IPS DF 6.9 (cell line): Measurements from ENCODE around the gene PLA2G2C.

Source experiments
- DNase-seq: peaks from one replicate; pipeline ENCODE4 v3.0.0-alpha.2; 2013; ENCODE audit warnings: low read depth, low spot score
- H3K27ac ChIP-seq: one replicate; pipeline ENCODE4 v1.5.1; 2013; ENCODE audit warnings: low read length, control low read depth
- H3K27me3 ChIP-seq: 2 replicates; pipeline ENCODE4 v1.6.1; 2013; ENCODE audit warnings: mild to moderate bottlenecking, low read length; ENCODE audit not compliant: control insufficient read depth, insufficient read depth
- H3K36me3 ChIP-seq: 2 replicates; pipeline ENCODE4 v1.6.1; 2013; ENCODE audit warnings: low read length; ENCODE audit not compliant: control insufficient read depth, insufficient read depth
- H3K4me1 ChIP-seq: 2 replicates; pipeline ENCODE4 v1.6.1; 2013; ENCODE audit warnings: low read length; ENCODE audit not compliant: control insufficient read depth, insufficient read depth
- H3K4me3 ChIP-seq: 2 replicates; pipeline ENCODE4 v1.5.1; 2013; ENCODE audit warnings: mild to moderate bottlenecking, low read length
- H3K9me3 ChIP-seq: 2 replicates; pipeline ENCODE4 v1.6.1; 2013; ENCODE audit warnings: low read length, inconsistent platforms; ENCODE audit not compliant: control insufficient read depth, insufficient read depth
- WGBS: extraction: QIAGEN DNeasy Blood & Tissue Kit; methylation state at CpG from one replicate; pipeline ENCODE4 v1.1.7; 2013; ENCODE audit warnings: mixed read lengths, missing lambda C conversion rate; ENCODE audit not compliant: insufficient read length, insufficient coverage; 5-methylcytosine and 5-hydroxymethylcytosine counted together

PLA2G2C gene

DNA sequence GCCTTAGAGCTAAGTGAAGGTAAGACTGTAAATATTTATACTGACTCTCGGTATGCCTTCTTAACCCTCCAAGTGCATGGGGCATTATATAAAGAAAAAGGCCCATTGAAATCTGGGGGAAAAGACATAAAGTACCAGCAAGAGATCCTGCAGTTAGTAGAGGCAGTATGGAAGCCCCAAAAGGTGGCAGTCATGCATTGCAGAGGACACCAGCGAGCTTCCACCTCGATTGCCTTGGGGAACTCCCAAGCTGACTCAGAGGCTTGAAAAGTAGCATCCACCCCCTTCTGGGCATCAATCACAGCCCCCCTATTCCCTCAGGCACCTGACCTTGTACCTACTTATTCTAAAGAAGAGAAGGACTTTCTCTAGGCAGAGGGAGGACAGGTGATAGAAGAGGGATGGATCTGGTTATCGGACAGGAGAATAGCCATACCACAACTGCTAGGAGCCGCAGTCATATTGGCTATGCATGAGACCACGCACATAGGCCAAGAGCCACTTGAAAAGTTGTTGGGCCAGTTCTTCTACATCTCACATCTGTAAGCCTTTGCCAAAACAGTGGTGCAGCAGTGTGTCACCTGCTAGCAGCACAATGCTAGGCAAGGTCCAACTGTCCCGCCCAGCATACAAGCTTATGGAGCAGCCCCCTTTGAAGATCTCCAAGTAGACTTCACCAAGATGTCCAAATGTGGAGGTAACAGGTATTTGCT lies 27.8 kb downstream of the PLA2G2C start:
- DNase-seq, result no peak
- Histone ChIP-seq H3K27me3 (no peaks in the 10 kb centered on the region), H3K27ac (no peak overlapping the region), H3K4me3 (no peak overlapping the region), H3K4me1 (no peaks in the 10 kb centered on the region), H3K36me3 (no peaks in the 10 kb centered on the region), H3K9me3 (0 out of 2 replicates have a peak, but pooled peaks cover 2% of the 10 kb centered on the region)
- no CpG with 5 or more reads among the region's 7 CpGs for WGBS

DNA sequence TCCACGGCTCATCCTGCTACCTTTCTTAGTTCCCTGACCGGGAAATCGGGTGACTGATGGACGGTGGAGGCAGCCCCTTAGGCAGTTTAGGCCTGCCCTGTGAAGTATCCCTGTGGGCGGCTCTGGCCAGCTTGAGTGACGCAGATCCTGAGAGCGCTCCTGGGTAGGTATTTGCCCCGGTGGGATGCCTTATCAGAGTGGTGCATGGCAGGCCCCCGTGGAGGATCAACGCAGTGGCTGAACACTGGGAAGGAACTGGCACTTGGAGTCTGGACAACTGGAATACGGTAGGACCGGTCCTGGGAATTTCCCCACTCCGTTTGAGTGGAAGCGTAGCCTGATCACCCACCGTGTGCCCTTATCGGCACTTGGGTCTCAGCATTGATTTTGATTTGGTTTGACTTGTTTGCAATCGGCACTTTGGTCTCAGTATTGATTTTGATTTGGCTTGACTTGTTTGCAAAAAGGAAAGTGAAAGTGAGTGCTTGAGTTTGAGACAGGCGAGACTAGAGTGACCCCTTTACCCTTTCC lies 32.0 kb downstream of the PLA2G2C start:
- WGBS, result no CpG with 5 or more reads among the region's 18 CpGs
- H3K27ac ChIP-seq, result no peak overlapping the region
- no peaks in the 10 kb centered on the region for H3K36me3 ChIP-seq
- no peak for DNase-seq
- no peaks in the 10 kb centered on the region for H3K27me3 ChIP-seq
- H3K9me3 ChIP-seq, result no peaks in the 10 kb centered on the region
- no peak overlapping the region for H3K4me3 ChIP-seq
- peaks cover 7% of the 10 kb centered on the region for H3K4me1 ChIP-seq

DNA sequence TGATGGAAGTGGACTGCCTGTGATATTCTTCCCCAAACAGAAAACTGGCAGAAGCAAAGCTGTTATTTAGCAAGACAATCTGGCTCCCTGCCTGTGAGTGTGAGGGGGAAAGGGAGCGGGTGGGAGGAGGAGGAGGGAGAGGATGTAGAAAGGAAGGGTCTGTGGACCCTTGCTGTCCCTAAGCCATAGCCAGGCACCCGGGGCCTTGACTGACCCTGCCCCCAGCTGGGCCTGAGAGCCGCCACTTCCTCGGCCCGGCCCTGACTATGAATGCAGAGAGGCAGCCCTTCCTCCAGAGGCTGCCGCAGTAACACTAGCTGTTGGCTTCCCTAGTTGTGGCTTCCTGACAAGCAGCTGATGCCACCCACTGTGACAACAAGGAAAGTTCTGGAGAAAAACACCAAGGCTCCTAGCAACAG lies 33.3 kb downstream of the PLA2G2C start:
- Histone ChIP-seq H3K27ac (no peak overlapping the region), H3K27me3 (no peaks in the 10 kb centered on the region), H3K36me3 (no peaks in the 10 kb centered on the region), H3K9me3 (no peaks in the 10 kb centered on the region), H3K4me1 (peaks cover 7% of the 10 kb centered on the region), H3K4me3 (no peak overlapping the region)
- no CpG with 5 or more reads among the region's 6 CpGs for WGBS
- DNase-seq, result no peak

DNA sequence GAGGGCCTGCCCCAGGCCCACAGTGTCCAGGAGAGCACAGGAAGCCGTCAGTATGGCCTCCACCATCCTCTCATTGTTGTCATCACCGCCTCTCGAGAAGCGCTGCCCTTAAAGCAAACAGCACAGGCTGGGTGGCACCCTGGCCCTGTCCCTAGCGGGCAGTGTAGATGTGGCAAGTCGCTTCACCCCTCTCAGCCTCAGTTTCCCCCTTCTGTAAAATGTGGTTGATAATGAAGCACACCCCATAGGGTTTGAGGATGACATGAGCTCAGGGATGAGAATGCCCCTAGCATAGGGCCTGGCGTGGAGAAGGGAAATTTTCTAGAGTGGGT lies 33.8 kb downstream of the PLA2G2C start:
- DNase-seq, result no peak
- Histone ChIP-seq H3K36me3 (no peaks in the 10 kb centered on the region), H3K4me1 (peaks cover 7% of the 10 kb centered on the region), H3K9me3 (no peaks in the 10 kb centered on the region), H3K27ac (no peak overlapping the region), H3K4me3 (no peak overlapping the region), H3K27me3 (no peaks in the 10 kb centered on the region)
- no CpG with 5 or more reads among the region's 7 CpGs for whole genome bisulfite sequencing

DNA sequence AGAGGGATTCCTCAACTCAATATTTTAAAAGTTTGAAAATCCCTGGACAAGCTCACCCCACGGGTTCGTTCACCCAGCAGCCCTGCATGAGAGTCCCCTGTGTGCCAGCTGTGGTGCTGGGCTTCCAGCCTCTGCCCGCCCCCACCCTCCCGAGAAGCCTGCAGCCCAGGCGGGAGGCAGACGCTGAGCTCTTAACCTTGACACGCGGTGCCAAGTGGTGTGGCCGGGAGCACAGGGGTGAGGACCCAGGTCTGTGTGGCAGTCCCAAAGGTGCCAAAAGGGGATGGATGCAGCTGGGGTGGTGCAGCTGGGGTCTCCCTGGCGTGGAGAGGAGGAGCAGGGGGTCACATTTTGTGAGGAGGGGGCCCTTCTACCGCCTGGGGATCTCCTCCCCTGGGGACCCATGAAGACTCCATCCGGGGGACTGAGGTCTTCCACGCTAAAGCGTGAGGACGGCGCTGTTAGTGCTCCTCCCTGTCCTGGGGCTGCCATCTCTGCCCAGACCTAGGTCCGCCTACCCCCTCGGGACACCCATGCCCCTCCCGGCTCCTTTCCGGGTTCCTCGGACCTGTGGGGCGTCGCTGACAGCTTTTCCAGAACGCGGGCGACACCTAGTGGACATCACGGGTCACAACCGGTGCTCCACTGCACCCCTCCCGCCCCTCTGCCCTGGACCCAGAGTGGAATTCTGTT lies 34.3 kb downstream of the PLA2G2C start:
- H3K27ac ChIP-seq, result no peak overlapping the region
- no peak overlapping the region for H3K4me3 ChIP-seq

DNA sequence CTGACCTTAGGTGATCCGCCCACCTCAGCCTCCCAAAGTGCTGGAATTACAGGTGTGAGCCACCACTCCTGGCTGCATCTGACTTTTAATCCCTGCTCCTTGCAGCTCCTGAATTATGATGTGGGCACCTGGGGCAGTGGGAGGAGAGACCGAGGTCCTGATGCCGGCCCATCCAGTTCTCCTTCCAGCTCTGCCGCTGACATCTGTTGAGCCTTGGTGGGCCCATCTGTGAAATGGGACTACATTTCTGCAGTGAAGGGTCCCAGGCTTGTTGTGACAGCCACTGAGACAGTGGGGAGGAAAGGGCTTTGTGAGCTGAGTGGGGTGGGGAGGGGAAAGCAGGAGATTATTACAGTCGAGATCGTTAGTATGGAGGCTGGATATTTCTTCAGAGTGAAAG lies 35.3 kb downstream of the PLA2G2C start:
- no CpG with 5 or more reads among the region's 6 CpGs for WGBS
- no peaks in the 10 kb centered on the region for H3K36me3 ChIP-seq
- H3K27me3 ChIP-seq, result no peaks in the 10 kb centered on the region
- DNase-seq, result no peak
- H3K27ac ChIP-seq, result no peak overlapping the region
- H3K4me1 ChIP-seq, result peaks cover 7% of the 10 kb centered on the region
- H3K4me3 ChIP-seq, result no peak overlapping the region
- no peaks in the 10 kb centered on the region for H3K9me3 ChIP-seq

More for the DNA sequence above, 34.3 kb downstream of the PLA2G2C start:
- peak; percentile 68 for DNase-seq
- Histone ChIP-seq H3K36me3 (no peaks in the 10 kb centered on the region), H3K27me3 (no peaks in the 10 kb centered on the region), H3K4me1 (peaks cover 7% of the 10 kb centered on the region), H3K9me3 (no peaks in the 10 kb centered on the region)
- WGBS, result no CpG with 5 or more reads among the region's 29 CpGs

DNA sequence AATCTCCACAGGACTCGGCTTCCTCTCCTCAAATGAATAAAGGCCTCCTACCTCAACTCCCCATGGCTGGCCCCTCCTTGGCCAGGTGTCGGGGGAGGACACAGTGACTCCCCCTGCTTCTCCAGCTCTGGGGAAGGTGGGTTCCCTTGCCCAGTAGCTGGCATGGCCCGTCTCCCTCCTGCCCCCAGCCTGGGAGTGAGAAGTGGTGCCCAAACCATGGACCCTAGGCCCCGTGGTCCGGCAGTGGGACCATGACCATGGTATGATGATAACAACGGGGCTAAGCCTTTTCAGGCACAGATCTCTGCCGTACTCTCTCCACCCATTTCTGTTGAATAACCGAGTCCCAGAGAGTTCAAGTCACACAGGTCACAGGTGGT lies 36.0 kb downstream of the PLA2G2C start:
- Histone ChIP-seq H3K27ac (no peak overlapping the region), H3K4me1 (peaks cover 7% of the 10 kb centered on the region), H3K27me3 (no peaks in the 10 kb centered on the region), H3K9me3 (no peaks in the 10 kb centered on the region), H3K4me3 (no peak overlapping the region), H3K36me3 (no peaks in the 10 kb centered on the region)
- WGBS, result no CpG with 5 or more reads among the region's 8 CpGs
- DNase-seq, result no peak

DNA sequence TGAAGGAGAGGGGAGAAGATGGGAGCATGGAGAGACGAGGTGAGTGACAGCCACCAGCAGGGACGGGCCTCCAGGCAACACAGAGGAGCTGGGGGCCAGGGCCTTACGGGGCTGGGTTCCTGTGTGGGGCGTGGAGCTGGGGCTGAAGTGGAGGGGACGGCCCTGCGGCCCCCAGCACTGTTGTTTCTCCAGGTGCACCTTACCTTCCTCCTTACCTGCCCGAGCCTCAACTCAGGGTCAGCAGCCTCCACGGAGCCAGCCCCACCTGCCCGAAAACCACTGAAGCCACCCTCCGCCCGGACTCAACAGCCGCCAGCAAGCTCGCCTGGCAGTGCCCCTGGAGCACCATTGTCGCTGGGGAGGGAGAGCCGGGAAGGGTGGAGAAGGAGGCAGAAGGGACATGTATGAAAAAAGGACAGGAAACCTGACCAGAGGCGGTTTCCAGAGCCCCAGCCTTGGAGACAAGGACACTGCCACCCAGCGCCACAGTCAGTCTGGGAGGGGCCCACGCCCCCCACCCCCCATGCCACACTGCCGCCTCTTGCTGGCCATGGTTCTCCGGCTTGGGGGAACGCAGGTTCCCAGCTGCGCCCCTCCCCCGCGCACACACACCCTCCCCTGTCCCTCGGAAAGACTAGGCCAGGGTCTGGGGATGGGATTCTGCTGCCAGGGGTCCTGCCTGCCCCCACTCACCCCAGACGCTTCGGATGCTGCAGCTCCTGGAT lies 36.6 kb downstream of the PLA2G2C start:
- Histone ChIP-seq H3K9me3 (no peaks in the 10 kb centered on the region), H3K27ac (no peak overlapping the region), H3K27me3 (no peaks in the 10 kb centered on the region), H3K36me3 (no peaks in the 10 kb centered on the region), H3K4me1 (peaks cover 7% of the 10 kb centered on the region), H3K4me3 (no peak overlapping the region)
- no CpG with 5 or more reads among the region's 27 CpGs for WGBS
- no peak for DNase-seq

DNA sequence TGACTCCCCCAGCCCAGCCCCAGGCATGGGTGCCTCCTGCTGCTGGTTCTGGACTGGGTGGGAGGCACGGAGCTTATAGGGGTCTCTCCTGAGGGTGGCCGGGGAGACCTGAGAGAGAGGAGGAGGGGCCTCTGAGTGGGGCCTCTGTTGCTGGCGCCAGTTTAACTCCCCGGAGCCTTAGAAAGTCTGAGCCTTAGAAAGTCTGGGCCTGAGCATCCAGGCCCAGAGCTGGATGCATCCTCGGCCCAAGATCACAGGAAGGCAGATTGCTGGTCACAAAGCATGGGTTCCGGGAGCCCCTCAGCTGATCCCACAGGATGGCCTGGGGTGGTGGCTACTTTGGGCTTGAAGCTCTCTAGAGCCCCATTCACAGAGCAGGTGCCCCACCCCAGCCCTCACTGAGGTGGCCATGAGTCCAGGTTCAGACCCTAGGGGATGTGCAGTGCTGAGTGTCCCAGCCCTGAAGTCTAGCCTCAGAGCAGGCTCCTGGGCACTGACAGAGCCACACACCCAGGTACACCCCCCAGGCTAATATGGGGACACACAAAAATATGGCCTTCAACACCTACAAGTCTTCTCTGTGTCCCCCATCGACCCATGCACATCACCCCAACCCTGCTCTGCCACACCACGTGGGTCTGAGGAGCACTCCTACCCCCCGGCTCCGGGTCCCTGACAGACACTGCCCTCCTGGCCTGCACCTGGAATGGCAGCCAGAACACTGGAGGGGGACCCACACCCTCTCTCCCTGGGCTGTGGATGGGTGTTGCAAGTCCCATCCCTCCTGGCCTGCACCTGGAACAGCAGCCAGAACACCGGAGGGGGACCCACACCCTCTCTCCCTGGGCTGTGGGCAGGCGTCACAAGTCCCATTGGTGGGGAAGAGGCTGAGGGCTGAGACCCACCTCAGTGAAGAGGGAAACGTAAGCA lies 37.5 kb downstream of the PLA2G2C start:
- no peaks in the 10 kb centered on the region for H3K9me3 ChIP-seq
- DNase-seq, result no peak
- no peak overlapping the region for H3K27ac ChIP-seq
- no peaks in the 10 kb centered on the region for H3K36me3 ChIP-seq
- H3K4me1 ChIP-seq, result peaks cover 7% of the 10 kb centered on the region
- no CpG with 5 or more reads among the region's 13 CpGs for WGBS
- no peaks in the 10 kb centered on the region for H3K27me3 ChIP-seq
- H3K4me3 ChIP-seq, result no peak overlapping the region
